IMR-90 (cell line): ENCODE results near the gene FAM98B. TPM values are rescaled to one million over a fixed set of nuclear protein-coding genes. Genes with fewer than 3 reads are reported as not detected.
"Not testable (repeated sequence)": the region's sequence is repeated elsewhere in the genome, so short reads cannot be mapped to it uniquely, and the experiment has no call there.

Source experiments
- ATAC-seq: fragments of 200-7000 bp; cut with Tn5 transposase; 2 replicates; pipeline ENCODE4 v1.9.1; 2020; ENCODE audit warnings: low read depth, mild to moderate bottlenecking, moderate library complexity
- BruUV-seq: library from RNA; stranded (reverse); fragments of 400-500 nt; replicated peaks from 2 replicates; lab custom pipeline; 2021; lab: Mats Ljungman, UMichigan
- CTCF ChIA-PET: fragments of 300-600 bp; formaldehyde crosslinking; extraction: SDS; loops from one replicate; lab custom pipeline; 2021; ENCODE audit warnings: antibody characterized with exemption; lab: Yijun Ruan, JAX
- POLR2A ChIA-PET: fragments of 300-600 bp; sonication (Branson Sonifier 250); formaldehyde crosslinking; loops from one replicate; lab custom pipeline; 2022; ENCODE audit warnings: antibody characterized with exemption; ENCODE audit not compliant: unreplicated experiment; lab: Charles Lee
- DNase-seq: peaks from one replicate; pipeline ENCODE4 v3.0.0; 2013
- H2AFZ ChIP-seq: replicated peaks from 2 replicates; pipeline ENCODE3; 2013; ENCODE audit warnings: low read length, mild to moderate bottlenecking; ENCODE audit not compliant: poor library complexity
- H2AK5ac ChIP-seq: 2 replicates; pipeline ENCODE4 v1.6.1; 2013; ENCODE audit warnings: low read depth, low read length, inconsistent platforms
- H2AK9ac ChIP-seq: replicated peaks from 2 replicates; pipeline ENCODE3; 2013; ENCODE audit warnings: mild to moderate bottlenecking, low read depth, low read length, moderate library complexity; ENCODE audit not compliant: poor library complexity
- H2BK120ac ChIP-seq: 2 replicates; pipeline ENCODE4 v1.6.1; 2013; ENCODE audit warnings: low read depth, low read length, inconsistent platforms
- H2BK15ac ChIP-seq: 3 replicates; pipeline ENCODE4 v1.6.1; 2013; ENCODE audit warnings: low read depth, low read length, inconsistent platforms
- H2BK20ac ChIP-seq: 2 replicates; pipeline ENCODE4 v1.6.1; 2013; ENCODE audit warnings: low read depth, mild to moderate bottlenecking, inconsistent platforms, low read length, moderate library complexity
- H2BK5ac ChIP-seq: 2 replicates; pipeline ENCODE4 v1.6.1; 2013; ENCODE audit warnings: mild to moderate bottlenecking, low read depth, low read length, inconsistent platforms; ENCODE audit not compliant: poor library complexity, severe bottlenecking
- H3K14ac ChIP-seq: replicated peaks from 2 replicates; pipeline ENCODE4 v1.6.1; 2013; ENCODE audit warnings: low read depth, low read length, inconsistent platforms
- H3K18ac ChIP-seq: 2 replicates; pipeline ENCODE4 v1.6.1; 2013; ENCODE audit warnings: low read depth, low read length, control low read depth
- H3K23ac ChIP-seq: 2 replicates; pipeline ENCODE4 v1.6.1; 2013; ENCODE audit warnings: low read depth, low read length, inconsistent platforms
- H3K27ac ChIP-seq: 2 replicates; pipeline ENCODE4 v1.5.1; 2013; ENCODE audit warnings: mild to moderate bottlenecking, control low read depth, low read length; ENCODE audit not compliant: insufficient read depth
- H3K27me3 ChIP-seq: 2 replicates; pipeline ENCODE4 v1.6.1; 2013; ENCODE audit warnings: low read length; ENCODE audit not compliant: control insufficient read depth, insufficient read depth
- H3K36me3 ChIP-seq: 2 replicates; pipeline ENCODE4 v1.6.1; 2013; ENCODE audit warnings: low read length, mixed read lengths; ENCODE audit not compliant: control insufficient read depth, insufficient read depth
- H3K4ac ChIP-seq: 2 replicates; pipeline ENCODE4 v1.6.1; 2013; ENCODE audit warnings: low read depth, low read length, inconsistent platforms
- H3K4me1 ChIP-seq: 2 replicates; pipeline ENCODE4 v1.6.1; 2013; ENCODE audit warnings: low read length, mixed read lengths; ENCODE audit not compliant: control insufficient read depth, insufficient read depth
- H3K4me2 ChIP-seq: 2 replicates; pipeline ENCODE4 v1.6.1; 2013; ENCODE audit warnings: low read depth, mild to moderate bottlenecking, control low read depth, low read length, moderate library complexity
- H3K4me3 ChIP-seq: 2 replicates; pipeline ENCODE4 v1.5.1; 2013; ENCODE audit warnings: low read depth, mild to moderate bottlenecking, control low read depth, low read length, moderate library complexity; ENCODE audit not compliant: insufficient read depth
- H3K56ac ChIP-seq: 2 replicates; pipeline ENCODE4 v1.6.1; 2013; ENCODE audit warnings: low read length, inconsistent platforms; ENCODE audit not compliant: insufficient read depth; ENCODE audit errors: extremely low read depth
- H3K79me1 ChIP-seq, 2 experiments: 2 replicates each; pipeline ENCODE4 v1.6.1; 2013; ENCODE audit warnings: low read length in 2 of 2, inconsistent platforms in 1 of 2, low read depth in 1 of 2
- H3K9ac ChIP-seq: 2 replicates; pipeline ENCODE4 v1.6.1; 2013; ENCODE audit warnings: low read depth, low read length, control low read depth
- H3K9me1 ChIP-seq: 2 replicates; pipeline ENCODE4 v1.6.1; 2013; ENCODE audit warnings: low read length, inconsistent platforms; ENCODE audit not compliant: insufficient read depth
- H3K9me3 ChIP-seq: 2 replicates; pipeline ENCODE4 v1.6.1; 2013; ENCODE audit warnings: low read length; ENCODE audit not compliant: control insufficient read depth, insufficient read depth
- H4K20me1 ChIP-seq: 2 replicates; pipeline ENCODE4 v1.6.1; 2013; ENCODE audit warnings: low read length, inconsistent platforms; ENCODE audit not compliant: insufficient read depth
- H4K5ac ChIP-seq: 2 replicates; pipeline ENCODE4 v1.6.1; 2013; ENCODE audit warnings: mild to moderate bottlenecking, low read depth, low read length, control low read depth
- H4K8ac ChIP-seq, 2 experiments: 2 replicates each; pipeline ENCODE4 v1.6.1; 2013; ENCODE audit warnings: low read depth in 2 of 2, low read length in 2 of 2, control low read depth in 1 of 2, inconsistent platforms in 1 of 2
- H4K91ac ChIP-seq: 2 replicates; pipeline ENCODE4 v1.6.1; 2013; ENCODE audit warnings: low read depth, low read length, inconsistent platforms; ENCODE audit not compliant: insufficient read depth
- WGBS, 2 experiments: methylation state at CpG; one replicate each; pipeline versions ENCODE4 v1.1.5 to v1.1.7; 2013; ENCODE audit warnings: missing lambda C conversion rate in 2 of 2; ENCODE audit not compliant: insufficient read length in 1 of 2; ENCODE audit errors: extremely low coverage in 2 of 2; 5-methylcytosine and 5-hydroxymethylcytosine counted together
- dilution Hi-C: fragments of 300-500 bp; cut with HindIII; formaldehyde crosslinking; loops from one replicate; pipeline ENCODE4 v1.14.3; 2018; ENCODE audit warnings: low sequenced_read_pairs; ENCODE audit not compliant: unreplicated experiment
- in situ Hi-C: fragments of 300-500 bp; cut with MboI; formaldehyde crosslinking; loops from 3 replicates; pipeline ENCODE4 v1.14.3; 2019; ENCODE audit warnings: low sequenced_read_pairs, inconsistent platforms, mixed read lengths
- intact Hi-C: fragments of 100-400 bp; cut with micrococcal nuclease; formaldehyde crosslinking; loops from 2 replicates; pipeline ENCODE4 v1.10.0; 2022
- polyA plus RNA-seq, 3 experiments: library from polyadenylated mRNA; depleted of rRNA; stranded (reverse); fragments of >200 nt; gene quantifications; 2 replicates each; pipeline ENCODE4 v1.2.3, GENCODE V29; 2012; ENCODE audit warnings: low replicate concordance in 1 of 3
- total RNA-seq: library from RNA; depleted of rRNA; stranded (reverse); fragments of >200 nt; gene quantifications from 2 replicates; pipeline ENCODE4 v1.2.3, GENCODE V29; 2012

FAM98B gene
- total and polyA plus RNA-seq, 2 of the 4 experiments (the other 2 are of a cell fraction) = 2.7 to 12.2 TPM

- dilution Hi-C loops, H3K36me3 ChIP-seq, DNase-seq, H3K9me1 ChIP-seq, H3K4me1 ChIP-seq, H4K91ac ChIP-seq, H3K27ac ChIP-seq, H2BK5ac ChIP-seq, H3K18ac ChIP-seq, H3K9me3 ChIP-seq, H4K20me1 ChIP-seq, H3K23ac ChIP-seq, H3K4me2 ChIP-seq, H2AK5ac ChIP-seq, H3K4me3 ChIP-seq, H4K5ac ChIP-seq, H2AFZ ChIP-seq, H4K8ac ChIP-seq, POLR2A ChIA-PET, ATAC-seq, H3K56ac ChIP-seq, H3K4ac ChIP-seq, BruUV-seq, H3K9ac ChIP-seq, H2BK20ac ChIP-seq, H3K14ac ChIP-seq, H2BK120ac ChIP-seq, intact Hi-C loops, H2AK9ac ChIP-seq, CTCF ChIA-PET, H2BK15ac ChIP-seq, H3K79me1 ChIP-seq: not testable (repeated sequence)
- H3K27me3 ChIP-seq = peaks cover 27% of the 10 kb centered on the region
- in situ Hi-C loops = loop anchor here (25.0 kb wide), 1 partner anchor 250 kb away; no protein-coding TSS in a partner anchor
- WGBS, 2 experiments = no CpG with 5 or more reads among the region's 4 CpGs
These were observed 16.3 kb upstream of the FAM98B start for GRCh38 chr15:38437603-38438002.
